Ishikawa (cell line): Measurements from ENCODE around the gene CDKN2D.

Experiments
- CEBPB ChIP-seq: IDR thresholded peaks from 2 replicates; pipeline ENCODE4 v1.6.1; 2012
- CREB1 ChIP-seq: IDR thresholded peaks from 2 replicates; pipeline ENCODE4 v1.6.1; 2012; ENCODE audit warnings: low read depth
- EGR1 ChIP-seq: IDR thresholded peaks from 2 replicates; pipeline ENCODE4 v1.6.1; 2012
- EP300 ChIP-seq: IDR thresholded peaks from 2 replicates; pipeline ENCODE4 v1.6.1; 2012; ENCODE audit warnings: borderline replicate concordance
- FOXM1 ChIP-seq: IDR thresholded peaks from 2 replicates; pipeline ENCODE4 v1.6.1; 2012; ENCODE audit warnings: low read depth, borderline replicate concordance
- MAX ChIP-seq: IDR thresholded peaks from 2 replicates; pipeline ENCODE4 v1.6.1; 2012
- NFIC ChIP-seq: IDR thresholded peaks from 2 replicates; pipeline ENCODE4 v1.6.1; 2012
- RAD21 ChIP-seq: IDR thresholded peaks from 2 replicates; pipeline ENCODE4 v1.6.1; 2012; ENCODE audit warnings: low read depth
- REST ChIP-seq: IDR thresholded peaks from 2 replicates; pipeline ENCODE4 v1.6.1; 2012; ENCODE audit warnings: low read depth, mild to moderate bottlenecking
- TAF1 ChIP-seq: IDR thresholded peaks from 2 replicates; pipeline ENCODE4 v1.6.1; 2012; ENCODE audit warnings: low read depth, mild to moderate bottlenecking
- TCF12 ChIP-seq: IDR thresholded peaks from 2 replicates; pipeline ENCODE4 v1.6.1; 2012; ENCODE audit warnings: low read depth
- TEAD4 ChIP-seq: IDR thresholded peaks from 2 replicates; pipeline ENCODE4 v1.6.1; 2012
- YY1 ChIP-seq: IDR thresholded peaks from 2 replicates; pipeline ENCODE4 v1.6.1; 2012; ENCODE audit warnings: low read depth
- ZBTB7A ChIP-seq: IDR thresholded peaks from 2 replicates; pipeline ENCODE4 v1.6.1; 2012; ENCODE audit warnings: low read depth
- TF ChIP-seq, protein P1 (sequence below): IDR thresholded peaks from 2 replicates; pipeline ENCODE4 v1.6.1; 2012

CDKN2D gene

GRCh38 chr19:10551698-10552301, 17.0 kb downstream of the CDKN2D start:
- TF ChIP-seq EGR1: no peak
- TF ChIP-seq RAD21: peak; percentile 31; the same call in 1 of the 2 replicates
- no peak for TF ChIP-seq TCF12
- no peak for TF ChIP-seq REST
- TF ChIP-seq CREB1: no peak
- TF ChIP-seq, protein P1, sequence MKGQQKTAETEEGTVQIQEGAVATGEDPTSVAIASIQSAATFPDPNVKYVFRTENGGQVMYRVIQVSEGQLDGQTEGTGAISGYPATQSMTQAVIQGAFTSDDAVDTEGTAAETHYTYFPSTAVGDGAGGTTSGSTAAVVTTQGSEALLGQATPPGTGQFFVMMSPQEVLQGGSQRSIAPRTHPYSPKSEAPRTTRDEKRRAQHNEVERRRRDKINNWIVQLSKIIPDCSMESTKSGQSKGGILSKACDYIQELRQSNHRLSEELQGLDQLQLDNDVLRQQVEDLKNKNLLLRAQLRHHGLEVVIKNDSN: no peak
- TF ChIP-seq TAF1: no peak

DNA sequence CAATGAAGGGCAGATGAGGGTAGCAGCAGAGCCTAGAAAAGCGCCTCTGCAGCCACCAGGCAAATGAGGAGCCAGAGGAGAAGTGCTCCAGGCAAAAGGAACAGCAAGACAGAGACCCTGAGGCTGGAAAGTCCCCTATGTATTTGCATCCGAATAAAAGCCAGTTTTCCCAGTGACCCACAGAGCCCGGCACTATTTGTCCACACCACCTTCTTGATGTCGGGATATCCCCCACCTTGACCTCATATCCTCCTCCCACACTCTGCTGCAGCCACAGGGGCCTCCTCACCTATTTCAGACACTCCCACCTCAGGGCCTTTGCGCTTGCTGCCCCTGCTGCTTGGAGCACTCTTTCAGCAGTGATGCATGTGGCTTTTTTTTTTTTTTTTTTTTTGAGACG, 18.4 kb downstream of the CDKN2D start:
- TF ChIP-seq ZBTB7A (no peak), RAD21 (no peak), NFIC (no peak), TAF1 (no peak), MAX (no peak), EGR1 (no peak), CREB1 (no peak), EP300 (no peak)

GRCh38 chr19:10549733-10550132, 19.0 kb downstream of the CDKN2D start:
- TF ChIP-seq EP300 (no peak), MAX (no peak), RAD21 (no peak), TAF1 (no peak), CEBPB (no peak), YY1 (no peak), FOXM1 (no peak)
- TF ChIP-seq, protein P1: no peak

DNA sequence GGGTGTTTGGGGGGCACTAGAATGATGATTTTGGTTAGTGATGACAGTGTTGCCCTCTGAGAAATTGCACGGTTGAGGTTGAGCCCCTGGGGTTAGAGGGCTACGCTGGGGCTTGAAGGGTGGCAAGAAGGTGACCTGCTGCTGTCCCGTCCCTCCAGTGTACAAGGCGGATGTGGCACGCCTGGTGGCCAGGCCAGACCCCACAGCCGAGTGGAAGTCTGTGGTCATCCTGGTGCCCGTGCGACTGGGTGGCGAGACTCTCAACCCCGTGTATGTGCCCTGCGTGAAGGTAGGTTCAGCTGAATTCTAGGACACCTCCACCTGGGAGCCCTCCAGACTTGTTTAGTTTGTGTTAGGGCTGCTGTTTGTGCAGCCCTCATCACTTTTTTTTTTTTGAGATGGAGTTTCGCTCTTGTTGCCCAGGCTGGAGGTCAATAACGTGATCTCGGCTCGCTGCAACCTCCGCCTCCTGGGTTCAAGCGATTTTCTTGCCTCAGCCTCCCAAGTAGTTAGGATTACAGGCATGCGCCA, 20.0 kb downstream of the CDKN2D start:
- TF ChIP-seq FOXM1: no peak
- no peak for TF ChIP-seq CREB1
- no peak for TF ChIP-seq CEBPB
- no peak for TF ChIP-seq EGR1
- no peak for TF ChIP-seq YY1
- TF ChIP-seq TEAD4: no peak

DNA sequence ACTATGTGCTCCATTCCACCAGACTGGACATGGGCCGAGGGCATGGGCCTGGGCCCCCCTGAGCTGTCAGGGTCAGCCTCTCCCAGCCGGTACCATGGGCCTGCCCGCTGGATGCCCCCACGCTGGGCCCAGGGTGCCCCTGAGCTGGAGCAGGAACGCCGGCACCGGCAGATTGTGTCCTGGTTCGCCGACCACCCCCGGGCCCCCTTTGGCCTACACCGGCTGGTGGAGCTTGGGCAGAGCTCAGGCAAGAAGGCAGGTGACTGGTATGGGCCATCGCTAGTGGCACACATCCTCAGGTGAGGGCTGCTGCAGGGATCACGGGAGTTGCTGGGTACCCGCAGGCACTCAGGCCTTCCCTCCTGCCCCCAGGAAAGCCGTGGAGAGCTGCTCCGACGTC, 22.0 kb downstream of the CDKN2D start:
- no peak for TF ChIP-seq TEAD4
- no peak for TF ChIP-seq FOXM1
- TF ChIP-seq MAX: no peak
- TF ChIP-seq, protein P1: no peak
- no peak for TF ChIP-seq CEBPB
- no peak for TF ChIP-seq CREB1
- TF ChIP-seq ZBTB7A: no peak
- no peak for TF ChIP-seq REST
- TF ChIP-seq TCF12: no peak
- TF ChIP-seq YY1: no peak
- no peak for TF ChIP-seq EGR1
- no peak for TF ChIP-seq RAD21

GRCh38 chr19:10544753-10545251, 24.0 kb downstream of the CDKN2D start:
- TF ChIP-seq YY1: no peak
- no peak for TF ChIP-seq ZBTB7A
